HepG2 (cell line): ENCODE data around the gene EIF4G2. TPM values are rescaled to one million over a fixed set of nuclear protein-coding genes. Genes with fewer than 3 reads are reported as not detected.
A peak's percentile ranks its signal among the peaks of the same experiment; 100 is the strongest.

Source experiments
- ATRX ChIP-seq: sonication (generic); formaldehyde crosslinking; IDR thresholded peaks from 2 replicates; pipeline ENCODE4 v1.4.0; 2020; ENCODE audit warnings: missing genetic modification reagents, borderline replicate concordance
- ERF ChIP-seq: IDR thresholded peaks from 2 replicates; pipeline ENCODE4 v1.6.1; 2018; ENCODE audit warnings: missing biosample characterization, missing genetic modification reagents
- FOSL1 ChIP-seq: sonication (generic); formaldehyde crosslinking; IDR thresholded peaks from 2 replicates; pipeline ENCODE4 v1.9.0; 2021; ENCODE audit warnings: missing genetic modification reagents, borderline replicate concordance
- HOMEZ ChIP-seq: IDR thresholded peaks from 2 replicates; pipeline ENCODE4 v1.6.1; 2016; ENCODE audit warnings: low read depth
- KAT7 ChIP-seq: IDR thresholded peaks from 2 replicates; pipeline ENCODE4 v1.6.1; 2018; ENCODE audit warnings: borderline replicate concordance, missing compliant biosample characterization
- MED8 ChIP-seq: sonication (generic); formaldehyde crosslinking; IDR thresholded peaks from 2 replicates; pipeline ENCODE4 v1.8.1; 2023; ENCODE audit warnings: mild to moderate bottlenecking, missing genetic modification reagents; ENCODE audit not compliant: insufficient replicate concordance
- MEIS2 ChIP-seq: sonication (generic); formaldehyde crosslinking; IDR thresholded peaks from 2 replicates; pipeline ENCODE4 v1.9.0; 2021; ENCODE audit warnings: mild to moderate bottlenecking, missing genetic modification reagents
- MLLT10 ChIP-seq: sonication (generic); formaldehyde crosslinking; IDR thresholded peaks from 2 replicates; pipeline ENCODE4 v1.4.0; 2020; ENCODE audit warnings: missing genetic modification reagents
- MTA3 ChIP-seq: sonication (generic); formaldehyde crosslinking; IDR thresholded peaks from 2 replicates; pipeline ENCODE4 v1.4.0; 2020; ENCODE audit warnings: missing genetic modification reagents
- MXD3 ChIP-seq: IDR thresholded peaks from 2 replicates; pipeline ENCODE4 v1.6.1; 2016; ENCODE audit warnings: mild to moderate bottlenecking, missing biosample characterization, missing genetic modification reagents
- NONO ChIP-seq, 2 experiments: fragments of 450-650 bp in 1 of 2; sonication (generic) in 1 of 2; formaldehyde crosslinking in 1 of 2; IDR thresholded peaks in 1 of 2; conservative IDR thresholded peaks in 1 of 2; 2 replicates each; pipeline versions ENCODE4 v1.6.1 to v1.8.0; 2017 to 2022; ENCODE audit warnings: mild to moderate bottlenecking in 1 of 2, missing genetic modification reagents in 1 of 2, moderate library complexity in 1 of 2
- PBX3 ChIP-seq: sonication (generic); formaldehyde crosslinking; IDR thresholded peaks from 2 replicates; pipeline ENCODE4 v1.8.1; 2023; ENCODE audit warnings: missing genetic modification reagents, inconsistent platforms, borderline replicate concordance
- RERE ChIP-seq: IDR thresholded peaks from 2 replicates; pipeline ENCODE4 v1.6.1; 2016; ENCODE audit warnings: low read depth, missing genetic modification reagents, missing compliant biosample characterization
- SP2 ChIP-seq: sonication (generic); formaldehyde crosslinking; IDR thresholded peaks from 2 replicates; pipeline ENCODE4 v1.5.1; 2020; ENCODE audit warnings: mild to moderate bottlenecking, missing genetic modification reagents
- SUZ12 ChIP-seq: fragments of 150-350 bp; IDR thresholded peaks from 2 replicates; pipeline ENCODE4 v1.6.1; 2014; ENCODE audit warnings: low read depth, low read length
- ZBTB21 ChIP-seq: sonication (generic); formaldehyde crosslinking; IDR thresholded peaks from 2 replicates; pipeline ENCODE4 v1.4.0; 2020; ENCODE audit warnings: missing genetic modification reagents
- ZFP1 ChIP-seq: IDR thresholded peaks from 2 replicates; pipeline ENCODE4 v1.6.1; 2016
- ZNF496 ChIP-seq: sonication (generic); formaldehyde crosslinking; IDR thresholded peaks from 2 replicates; pipeline ENCODE4 v1.8.1; 2023; ENCODE audit warnings: mild to moderate bottlenecking, moderate library complexity, missing genetic modification reagents; ENCODE audit not compliant: insufficient replicate concordance
- ZNF530 ChIP-seq: sonication (generic); formaldehyde crosslinking; IDR thresholded peaks from 2 replicates; pipeline ENCODE4 v1.5.0; 2020; ENCODE audit warnings: low read depth, mild to moderate bottlenecking, missing genetic modification reagents
- ZNF616 ChIP-seq: sonication (generic); formaldehyde crosslinking; IDR thresholded peaks from 2 replicates; pipeline ENCODE4 v1.5.0; 2020; ENCODE audit warnings: low read depth, mild to moderate bottlenecking, missing genetic modification reagents
- ZNF766 ChIP-seq: sonication (generic); formaldehyde crosslinking; IDR thresholded peaks from 2 replicates; pipeline ENCODE4 v1.5.0; 2020; ENCODE audit warnings: missing genetic modification reagents, borderline replicate concordance
- ZNF768 ChIP-seq: sonication (generic); formaldehyde crosslinking; IDR thresholded peaks from 2 replicates; pipeline ENCODE4 v1.4.0; 2020; ENCODE audit warnings: missing genetic modification reagents
- ZSCAN9 ChIP-seq: IDR thresholded peaks from 2 replicates; pipeline ENCODE4 v1.6.1; 2016; ENCODE audit warnings: borderline replicate concordance
- polyA plus RNA-seq, 8 experiments: library from polyadenylated mRNA; depleted of rRNA in 3 of 8; stranded (reverse) in 7 of 8; unstranded in 1 of 8; fragments of >200 nt; fragmentation: Illumina TruSeq in 4 of 8; extraction: Trizol in 4 of 8; gene quantifications; 2 replicates each; pipeline versions ENCODE4 v1.2.1 to v1.2.3, GENCODE V29; 2011 to 2016; ENCODE audit warnings: low read depth in 4 of 8, missing spikeins in 1 of 8, mixed read lengths in 1 of 8; ENCODE audit not compliant: insufficient read depth in 1 of 8
- total RNA-seq, 5 experiments: library from RNA; depleted of rRNA; stranded (reverse); fragments of >200 nt; fragmentation: Illumina TruSeq; extraction: Trizol; gene quantifications; 2 replicates each; pipeline ENCODE4 v1.2.3, GENCODE V29; 2016; ENCODE audit warnings: low read depth in 1 of 5

The EIF4G2 gene
- total and polyA plus RNA-seq, 2 of the 13 experiments (the other 11 are each of a cell fraction or from before 2014, with no cell fraction given) = 362 to 546 TPM

- TF ChIP-seq MXD3 (CRISPR knock-in tag) (peak; percentile 51; the same call in 1 of the 2 replicates), HOMEZ (CRISPR knock-in tag) (0 out of 2 replicates have a peak, but pooled peaks have one; percentile 24), ATRX (CRISPR knock-in tag) (no peak), NONO (IDR thresholded peaks at IDR 0.05) (no peak), NONO (CRISPR knock-in tag; conservative IDR thresholded peaks at IDR 0.05) (peak; percentile 52; the same call in 1 of the 2 replicates), PBX3 (CRISPR knock-in tag) (no peak), MTA3 (no peak), ZNF768 (CRISPR knock-in tag) (peak; percentile 80; the same call in 1 of the 2 replicates), FOSL1 (CRISPR knock-in tag) (no peak), SP2 (CRISPR knock-in tag) (no peak), ZNF496 (CRISPR knock-in tag) (no peak), ERF (peak; percentile 41; the same call in 1 of the 2 replicates), KAT7 (CRISPR knock-in tag) (no peak), ZSCAN9 (CRISPR knock-in tag) (no peak), ZNF766 (CRISPR knock-in tag) (no peak), ZNF616 (CRISPR knock-in tag) (0 out of 2 replicates have a peak, but pooled peaks have one; percentile 52), ZBTB21 (CRISPR knock-in tag) (no peak), MLLT10 (CRISPR knock-in tag) (no peak), MEIS2 (CRISPR knock-in tag) (no peak), ZFP1 (CRISPR knock-in tag) (no peak), ZNF530 (CRISPR knock-in tag) (no peak), MED8 (CRISPR knock-in tag) (no peak), SUZ12 (no peak), RERE (no peak)
Measured at GRCh38 chr11:10792385-10793068, 16.2 kb downstream of the EIF4G2 start (continued).
